AG04450 (cell line): Measurements from ENCODE around the gene SMIM29. TPM values are rescaled to one million over a fixed set of nuclear protein-coding genes. Genes with fewer than 3 reads are reported as not detected.
A peak's percentile ranks its signal among the peaks of the same experiment; 100 is the strongest.

Experiments used
- CTCF ChIA-PET: fragments of 300-600, 350-600 bp; formaldehyde crosslinking; extraction: SDS; loops from one replicate; lab custom pipeline; 2022; ENCODE audit warnings: antibody characterized with exemption, inconsistent platforms; lab: Charles Lee
- POLR2A ChIA-PET: fragments of 350-600 bp; formaldehyde crosslinking; extraction: SDS; loops from one replicate; lab custom pipeline; 2021; ENCODE audit warnings: antibody characterized with exemption, inconsistent platforms; lab: Yijun Ruan, JAX
- DNase-seq: peaks from one replicate; pipeline ENCODE4 v3.0.0-alpha.2; 2011; ENCODE audit warnings: low read depth, low spot score
- H3K27ac ChIP-seq: one replicate; pipeline ENCODE4 v1.5.1; 2012; ENCODE audit warnings: low read depth, low read length, control low read depth
- H3K27me3 ChIP-seq: one replicate; pipeline ENCODE4 v1.6.0; 2012; ENCODE audit warnings: low read length; ENCODE audit not compliant: control insufficient read depth, insufficient read depth
- H3K4me3 ChIP-seq: 2 replicates; pipeline ENCODE4 v1.5.1; 2011; ENCODE audit warnings: mild to moderate bottlenecking, low read depth, low read length, control low read depth
- H3K9me3 ChIP-seq: 2 replicates; pipeline ENCODE4 v1.5.1; 2012; ENCODE audit warnings: low read length; ENCODE audit not compliant: control insufficient read depth, insufficient read depth
- polyA minus RNA-seq: library from RNA; depleted of rRNA, polyadenylated mRNA; stranded (reverse); fragments of >200 nt; gene quantifications from 2 replicates; pipeline ENCODE4 v1.2.3, GENCODE V29; 2011; rRNA and poly(A)+ RNA removed
- polyA plus RNA-seq: library from polyadenylated mRNA; depleted of rRNA; stranded (reverse); fragments of >200 nt; gene quantifications from 2 replicates; pipeline ENCODE4 v1.2.3, GENCODE V29; 2011; rRNA removed
- TF ChIP-seq, protein P1 (sequence below): IDR thresholded peaks from 2 replicates; pipeline ENCODE4 v1.5.1; 2011; ENCODE audit warnings: low read depth, low read length, control low read depth, inconsistent platforms

Gene SMIM29
- polyA plus RNA-seq (11.3 and 17.2 TPM in 2 replicates), polyA minus RNA-seq (12.6 and 16.0 TPM in 2 replicates)

- peak; percentile 87 for DNase-seq
- H3K27ac ChIP-seq = peak within 1 kb of the TSS; percentile 47
- CTCF ChIA-PET = interaction anchor here (0.5 to 3.6 kb wide), 48 partner anchors 9 to 401 kb away, joined by 3 to 39 read pairs (median 4); partner anchors contain the start of gene RPS10
- no peaks in the 10 kb centered on the region for H3K27me3 ChIP-seq
- TF ChIP-seq, protein P1, sequence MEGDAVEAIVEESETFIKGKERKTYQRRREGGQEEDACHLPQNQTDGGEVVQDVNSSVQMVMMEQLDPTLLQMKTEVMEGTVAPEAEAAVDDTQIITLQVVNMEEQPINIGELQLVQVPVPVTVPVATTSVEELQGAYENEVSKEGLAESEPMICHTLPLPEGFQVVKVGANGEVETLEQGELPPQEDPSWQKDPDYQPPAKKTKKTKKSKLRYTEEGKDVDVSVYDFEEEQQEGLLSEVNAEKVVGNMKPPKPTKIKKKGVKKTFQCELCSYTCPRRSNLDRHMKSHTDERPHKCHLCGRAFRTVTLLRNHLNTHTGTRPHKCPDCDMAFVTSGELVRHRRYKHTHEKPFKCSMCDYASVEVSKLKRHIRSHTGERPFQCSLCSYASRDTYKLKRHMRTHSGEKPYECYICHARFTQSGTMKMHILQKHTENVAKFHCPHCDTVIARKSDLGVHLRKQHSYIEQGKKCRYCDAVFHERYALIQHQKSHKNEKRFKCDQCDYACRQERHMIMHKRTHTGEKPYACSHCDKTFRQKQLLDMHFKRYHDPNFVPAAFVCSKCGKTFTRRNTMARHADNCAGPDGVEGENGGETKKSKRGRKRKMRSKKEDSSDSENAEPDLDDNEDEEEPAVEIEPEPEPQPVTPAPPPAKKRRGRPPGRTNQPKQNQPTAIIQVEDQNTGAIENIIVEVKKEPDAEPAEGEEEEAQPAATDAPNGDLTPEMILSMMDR = peak; percentile 80
- POLR2A ChIA-PET = interaction anchor here (0.7 to 1.8 kb wide), 11 partner anchors 12 to 206 kb away, joined by 3 to 12 read pairs (median 3); partner anchors contain the start of genes HMGA1 and RPS10
- peak within 1 kb of the TSS; percentile 91 for H3K4me3 ChIP-seq
- H3K9me3 ChIP-seq = no peaks in the 10 kb centered on the region; the same call in 1 of the 2 replicates
These were observed at the start of gene SMIM29 for GRCh38 chr6:34248727-34249468. Gene SMIM29 (minus strand): TSS chr6:34249006. CDS start chr6:34247791, 1,215 bp downstream.

DNA sequence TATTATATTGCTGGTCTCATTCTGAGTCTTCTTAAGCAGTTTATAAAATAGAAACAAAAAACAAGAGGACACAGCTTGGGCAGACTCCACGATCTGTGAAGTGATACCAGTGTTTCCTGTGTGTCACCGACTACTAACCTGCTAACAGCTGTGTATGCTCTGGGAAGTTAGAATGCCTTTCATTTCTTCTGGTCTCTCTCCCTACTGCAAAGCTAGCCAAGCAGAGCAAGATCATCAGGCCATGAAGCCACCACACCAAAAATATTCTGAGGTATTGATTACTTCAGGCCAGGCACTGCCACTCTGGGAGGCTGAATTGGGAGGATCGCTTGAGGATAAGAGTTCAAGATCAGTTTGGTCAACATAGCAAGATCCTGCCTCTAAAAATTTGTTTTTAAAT, 46.9 kb upstream of the SMIM29 start:
- Histone ChIP-seq H3K9me3 (no peaks in the 10 kb centered on the region), H3K4me3 (no peak overlapping the region), H3K27ac (no peak overlapping the region), H3K27me3 (no peaks in the 10 kb centered on the region)
- DNase-seq = peak; percentile 6
- CTCF ChIA-PET = interaction anchor here (0.6 to 1.0 kb wide), 2 partner anchors 46 to 306 kb away, joined by 3 read pairs; no protein-coding TSS in a partner anchor
- TF ChIP-seq, protein P1 = no peak
- POLR2A ChIA-PET = interaction anchor here (1.4 kb wide), 1 partner anchor 10 kb away, joined by 3 read pairs; no protein-coding TSS in a partner anchor

DNA sequence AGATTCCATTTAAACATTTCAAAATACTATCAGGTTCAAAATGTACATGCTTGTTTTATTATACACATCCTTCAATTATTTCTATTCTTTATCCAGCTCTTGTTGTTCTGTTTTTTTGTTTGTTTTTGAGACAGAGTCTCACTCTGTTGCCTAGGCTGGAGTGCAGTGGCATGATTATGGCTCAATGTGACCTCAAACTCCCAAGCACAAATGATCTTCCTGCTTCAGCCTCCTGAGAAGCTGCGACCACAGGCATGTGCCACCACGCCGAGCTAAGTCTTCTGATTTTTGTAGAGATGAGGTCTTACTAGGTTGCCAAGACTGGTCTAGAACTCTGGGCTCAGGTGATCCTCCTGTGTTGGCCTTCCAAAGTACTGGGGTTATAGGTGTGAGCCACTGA, 44.1 kb upstream of the SMIM29 start:
- no peak for DNase-seq
- ChIA-PET CTCF (no interaction called here), POLR2A (no interaction called here)
- TF ChIP-seq, protein P1 = no peak
- Histone ChIP-seq H3K27ac (no peak overlapping the region), H3K4me3 (no peak overlapping the region), H3K9me3 (no peaks in the 10 kb centered on the region), H3K27me3 (no peaks in the 10 kb centered on the region)

DNA sequence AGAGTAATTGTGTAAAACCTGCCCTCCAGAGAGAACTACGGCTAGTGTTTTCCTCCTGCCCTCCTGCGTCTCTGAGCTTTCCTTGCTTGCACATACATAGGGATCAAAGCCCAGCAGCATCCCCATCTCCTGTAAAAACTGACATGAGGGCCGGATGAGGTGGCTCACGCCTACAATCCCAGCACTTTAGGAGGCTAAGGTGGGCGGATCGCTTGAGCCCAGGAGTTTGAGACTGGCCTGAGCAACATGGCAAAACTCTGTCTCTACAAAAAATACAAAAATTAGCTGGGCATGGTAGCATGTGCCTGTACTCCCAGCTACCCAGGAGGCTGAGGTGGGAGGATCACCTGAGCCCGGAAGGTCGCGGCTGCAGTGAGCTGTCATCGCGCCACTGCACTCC, 40.3 kb upstream of the SMIM29 start:
- ChIA-PET CTCF (no interaction called here), POLR2A (no interaction called here)
- Histone ChIP-seq H3K27ac (no peak overlapping the region), H3K4me3 (no peak overlapping the region), H3K9me3 (no peaks in the 10 kb centered on the region; the same call in 1 of the 2 replicates), H3K27me3 (no peaks in the 10 kb centered on the region)
- TF ChIP-seq, protein P1 = no peak
- DNase-seq = no peak

GRCh38 chr6:34288581-34288980, 39.8 kb upstream of the SMIM29 start:
- TF ChIP-seq, protein P1 = no peak
- POLR2A ChIA-PET = no interaction called here
- H3K4me3 ChIP-seq = no peak overlapping the region
- DNase-seq = no peak
- H3K27ac ChIP-seq = no peak overlapping the region
- H3K9me3 ChIP-seq = no peaks in the 10 kb centered on the region; the same call in 1 of the 2 replicates
- CTCF ChIA-PET = no interaction called here
- H3K27me3 ChIP-seq = no peaks in the 10 kb centered on the region
